Measurements from ENCODE around the gene ATF7. TPM values are rescaled to one million over a fixed set of nuclear protein-coding genes. Genes with fewer than 3 reads are reported as not detected.
A peak's percentile ranks its signal among the peaks of the same experiment; 100 is the strongest.

Gene ATF7
- total and polyA plus RNA-seq, 9 of the 15 experiments (the other 6 are each of a cell fraction or from before 2014, with no cell fraction given), result 10.6 to 30.4 (median 20.7) TPM

- 0 out of 2 replicates have a peak, but pooled peaks have one; percentile 28 for TF ChIP-seq ZNF740 (CRISPR knock-in tag; IDR thresholded peaks at IDR 0.05)
- no peak for TF ChIP-seq ZNF740 (tag; IDR thresholded peaks at IDR 0.05)
- 0 out of 2 replicates have a peak, but pooled peaks have one; percentile 32 for TF ChIP-seq GATAD2A (IDR thresholded peaks at IDR 0.05)
- 0 out of 2 replicates have a peak, but pooled peaks have one; percentile 16 for TF ChIP-seq NFRKB (IDR thresholded peaks at IDR 0.05; ENCODE audit: low read depth)
- TF ChIP-seq ZBTB43 (CRISPR knock-in tag; IDR thresholded peaks at IDR 0.05), result 0 out of 2 replicates have a peak, but pooled peaks have one; percentile 6
- no peak for TF ChIP-seq ZNF224 (CRISPR knock-in tag; IDR thresholded peaks at IDR 0.05)
- 0 out of 2 replicates have a peak, but pooled peaks have one; percentile 31 for TF ChIP-seq E2F1 (CRISPR knock-in tag; IDR thresholded peaks at IDR 0.05)
- no peak for TF ChIP-seq ARID4B (CRISPR knock-in tag; IDR thresholded peaks at IDR 0.05)
- TF ChIP-seq CBFB (CRISPR knock-in tag; IDR thresholded peaks at IDR 0.05), result peak; percentile 53; the same call in 1 of the 2 replicates
- 0 out of 4 replicates have a peak, but pooled peaks of 1 of the 2 experiments have one; percentile 5 for TF ChIP-seq FOXA3 (CRISPR knock-in tag; conservative IDR thresholded peaks at IDR 0.05 in 1 of 2, IDR thresholded peaks at IDR 0.05 in 1 of 2)
- peak; percentile 50 for TF ChIP-seq KDM5B (IDR thresholded peaks at IDR 0.05; ENCODE audit: insufficient replicate concordance, low read depth, low read length)
- no peak for TF ChIP-seq HDGF (IDR thresholded peaks at IDR 0.05)
- 0 out of 2 replicates have a peak, but pooled peaks have one; percentile 44 for TF ChIP-seq GTF2E2 (tag; IDR thresholded peaks at IDR 0.05)
- no peak for TF ChIP-seq ZNF436 (CRISPR knock-in tag; IDR thresholded peaks at IDR 0.05)
- peak; percentile 10 to 18; a peak in 1 of 4 replicates for TF ChIP-seq ZMIZ1 (IDR thresholded peaks at IDR 0.05; ENCODE audit: low read depth in 2 of 2, low read length in 2 of 2)
- no peak for TF ChIP-seq CBFA2T2 (conservative IDR thresholded peaks at IDR 0.05)
These were observed 124.5 kb downstream of the ATF7 start (continued) for GRCh38 chr12:53501615-53502181.

Measured in K562 (cell line).